Sigmoid colon (tissue), 7 donors: ENCODE measurements around the gene DGCR2. TPM values are rescaled to one million over a fixed set of nuclear protein-coding genes. Genes with fewer than 3 reads are reported as not detected.

ENCODE experiments used
- DNase-seq: peaks from one replicate; pipeline ENCODE4 v3.0.0-alpha.2; 2019
- H3K27ac ChIP-seq, 4 donors: fragments of 200-600 bp; sonication (generic); one replicate each; pipeline ENCODE4 v1.5.1; 2016 to 2019; ENCODE audit warnings: mild to moderate bottlenecking in 1 of 4
- H3K27me3 ChIP-seq, 3 donors: fragments of 200-600 bp; sonication (generic); one replicate each; pipeline ENCODE4 v1.5.1; 2019; ENCODE audit warnings: mild to moderate bottlenecking in 1 of 3
- H3K36me3 ChIP-seq, 4 donors: fragments of 200-600 bp; sonication (generic); one replicate each; pipeline ENCODE4 v1.5.1; 2016 to 2019
- H3K4me1 ChIP-seq, 4 donors: fragments of 200-600 bp; sonication (generic); one replicate each; pipeline ENCODE4 v1.5.1; 2017 to 2019
- H3K4me3 ChIP-seq, 4 donors: fragments of 200-600 bp; sonication (generic); one replicate each; pipeline ENCODE4 v1.5.1; 2017 to 2019; ENCODE audit warnings: mild to moderate bottlenecking in 2 of 4, moderate library complexity in 1 of 4
- H3K9me3 ChIP-seq, 4 donors: fragments of 200-600 bp in 3 of 4; sonication (generic) in 3 of 4; one replicate each; pipeline versions ENCODE4 v1.5.1 to v1.6.1; 2013 to 2019
- EP300 ChIP-seq, 4 donors: sonication (generic); formaldehyde crosslinking; IDR thresholded peaks; one replicate each; pipeline ENCODE4 v1.6.1; 2017; ENCODE audit warnings: antibody characterized with exemption in 4 of 4
- POLR2A ChIP-seq, 2 donors: fragments of 450-650 bp; IDR thresholded peaks; one replicate each; pipeline ENCODE4 v1.6.1; 2016; ENCODE audit warnings: antibody characterized with exemption in 2 of 2, mild to moderate bottlenecking in 2 of 2, moderate library complexity in 2 of 2
- POLR2AphosphoS5 ChIP-seq, 4 donors: sonication (generic); formaldehyde crosslinking; IDR thresholded peaks; one replicate each; pipeline ENCODE4 v1.6.1; 2017; ENCODE audit warnings: antibody characterized with exemption in 4 of 4
- WGBS, 2 donors: extraction: QIAGEN DNeasy Blood & Tissue Kit; methylation state at CpG; one replicate each; pipeline ENCODE4 v1.1.7; 2013; 5-methylcytosine and 5-hydroxymethylcytosine counted together
- intact Hi-C: fragments of 100-400 bp; cut with DNase I; formaldehyde crosslinking; loops from one replicate; pipeline ENCODE4 v1.15.1; 2023
- polyA plus RNA-seq, 3 donors: library from polyadenylated mRNA; stranded (reverse); fragments of 200-250 nt; gene quantifications; one replicate each; pipeline ENCODE4 v1.2.3, GENCODE V29; 2013
- total RNA-seq, 4 donors: library from RNA; depleted of rRNA; stranded (reverse); fragments of >200 nt; gene quantifications; one replicate each; pipeline ENCODE4 v1.1.0, GENCODE V29; 2016
- TF ChIP-seq, protein P1 (sequence below), 4 experiments: fragments of 450-650 bp in 3 of 4; fragments of 200-600 bp in 1 of 4; IDR thresholded peaks; one replicate each; pipeline ENCODE4 v1.5.1; 2016 to 2019; ENCODE audit warnings: antibody characterized with exemption in 4 of 4, mild to moderate bottlenecking in 3 of 4, moderate library complexity in 2 of 4
- donor health status: healthy with polysubstance abuse.
- donor health status: Bipolar disorder and iron deficiency.
- donor health status: healthy.

DGCR2 gene
- total and polyA plus RNA-seq, 7 donors = 7.2 to 68.7 (median 31.5) TPM

GRCh38 chr22:19134176-19134831 lies 12.1 kb upstream of the DGCR2 start:
- intact Hi-C loops = no loop called here
- H3K27ac ChIP-seq = no peak overlapping the region
- TF ChIP-seq, protein P1, sequence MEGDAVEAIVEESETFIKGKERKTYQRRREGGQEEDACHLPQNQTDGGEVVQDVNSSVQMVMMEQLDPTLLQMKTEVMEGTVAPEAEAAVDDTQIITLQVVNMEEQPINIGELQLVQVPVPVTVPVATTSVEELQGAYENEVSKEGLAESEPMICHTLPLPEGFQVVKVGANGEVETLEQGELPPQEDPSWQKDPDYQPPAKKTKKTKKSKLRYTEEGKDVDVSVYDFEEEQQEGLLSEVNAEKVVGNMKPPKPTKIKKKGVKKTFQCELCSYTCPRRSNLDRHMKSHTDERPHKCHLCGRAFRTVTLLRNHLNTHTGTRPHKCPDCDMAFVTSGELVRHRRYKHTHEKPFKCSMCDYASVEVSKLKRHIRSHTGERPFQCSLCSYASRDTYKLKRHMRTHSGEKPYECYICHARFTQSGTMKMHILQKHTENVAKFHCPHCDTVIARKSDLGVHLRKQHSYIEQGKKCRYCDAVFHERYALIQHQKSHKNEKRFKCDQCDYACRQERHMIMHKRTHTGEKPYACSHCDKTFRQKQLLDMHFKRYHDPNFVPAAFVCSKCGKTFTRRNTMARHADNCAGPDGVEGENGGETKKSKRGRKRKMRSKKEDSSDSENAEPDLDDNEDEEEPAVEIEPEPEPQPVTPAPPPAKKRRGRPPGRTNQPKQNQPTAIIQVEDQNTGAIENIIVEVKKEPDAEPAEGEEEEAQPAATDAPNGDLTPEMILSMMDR (IDR thresholded peaks at IDR 0.05) = no peak
- TF ChIP-seq POLR2AphosphoS5 (IDR thresholded peaks at IDR 0.05) = no peak
- no peak for TF ChIP-seq POLR2A (IDR thresholded peaks at IDR 0.05)
- no peak for TF ChIP-seq EP300 (IDR thresholded peaks at IDR 0.05)
- WGBS, 2 donors = 95 to 96% methylated on average over 21 of the region's 21 CpGs
- no peaks in the 10 kb centered on the region for H3K4me1 ChIP-seq
- no peaks in the 10 kb centered on the region for H3K9me3 ChIP-seq
- DNase-seq = no peak
- peaks cover 23 to 71% (median 48%) of the 10 kb centered on the region in 4 donors for H3K36me3 ChIP-seq
- no peak overlapping the region for H3K4me3 ChIP-seq
- H3K27me3 ChIP-seq = no peaks in the 10 kb centered on the region

GRCh38 chr22:19133561-19133960 lies 11.3 kb upstream of the DGCR2 start:
- Histone ChIP-seq H3K4me1 (no peaks in the 10 kb centered on the region), H3K27me3 (no peaks in the 10 kb centered on the region), H3K27ac (no peak overlapping the region), H3K9me3 (no peaks in the 10 kb centered on the region), H3K4me3 (no peak overlapping the region), H3K36me3 (peaks cover 16 to 63% (median 41%) of the 10 kb centered on the region in 4 donors)
- no peak for DNase-seq
- no peak for TF ChIP-seq POLR2A (IDR thresholded peaks at IDR 0.05)
- TF ChIP-seq, protein P1 (IDR thresholded peaks at IDR 0.05) = no peak
- no peak for TF ChIP-seq POLR2AphosphoS5 (IDR thresholded peaks at IDR 0.05)
- no peak for TF ChIP-seq EP300 (IDR thresholded peaks at IDR 0.05)
- 95 to 96% methylated on average over 13 of the region's 13 CpGs for WGBS, 2 donors
- intact Hi-C loops = no loop called here

- Histone ChIP-seq H3K27ac (no peak overlapping the region), H3K4me3 (no peak overlapping the region), H3K9me3 (no peaks in the 10 kb centered on the region), H3K36me3 (peaks cover 10 to 56% (median 38%) of the 10 kb centered on the region in 4 donors), H3K4me1 (no peaks in the 10 kb centered on the region), H3K27me3 (no peaks in the 10 kb centered on the region)
- no peak for DNase-seq
- intact Hi-C loops = no loop called here
- TF ChIP-seq EP300 (IDR thresholded peaks at IDR 0.05) (no peak), POLR2AphosphoS5 (IDR thresholded peaks at IDR 0.05) (no peak), POLR2A (IDR thresholded peaks at IDR 0.05) (no peak)
- TF ChIP-seq, protein P1 (IDR thresholded peaks at IDR 0.05) = no peak
- 90 to 92% methylated on average over 9 of the region's 9 CpGs for WGBS, 2 donors
These were observed 10.6 kb upstream of the DGCR2 start for GRCh38 chr22:19132693-19133400.

DNA sequence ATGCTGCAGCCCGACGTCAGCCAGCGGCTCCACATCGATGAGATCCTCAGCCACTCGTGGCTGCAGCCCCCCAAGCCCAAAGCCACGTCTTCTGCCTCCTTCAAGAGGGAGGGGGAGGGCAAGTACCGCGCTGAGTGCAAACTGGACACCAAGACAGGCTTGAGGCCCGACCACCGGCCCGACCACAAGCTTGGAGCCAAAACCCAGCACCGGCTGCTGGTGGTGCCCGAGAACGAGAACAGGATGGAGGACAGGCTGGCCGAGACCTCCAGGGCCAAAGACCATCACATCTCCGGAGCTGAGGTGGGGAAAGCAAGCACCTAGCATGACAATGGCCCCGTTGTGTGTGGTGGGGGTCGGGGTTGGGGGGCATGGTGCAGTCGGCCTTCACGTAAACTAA lies 9.9 kb upstream of the DGCR2 start:
- Histone ChIP-seq H3K9me3 (no peaks in the 10 kb centered on the region), H3K4me3 (no peak overlapping the region), H3K27ac (no peak overlapping the region), H3K27me3 (no peaks in the 10 kb centered on the region), H3K36me3 (peaks cover 10 to 49% (median 34%) of the 10 kb centered on the region in 4 donors), H3K4me1 (no peaks in the 10 kb centered on the region)
- no peak for TF ChIP-seq POLR2AphosphoS5 (IDR thresholded peaks at IDR 0.05)
- no peak for DNase-seq
- WGBS, 2 donors = 95 to 96% methylated on average over 20 of the region's 20 CpGs
- intact Hi-C loops = no loop called here

DNA sequence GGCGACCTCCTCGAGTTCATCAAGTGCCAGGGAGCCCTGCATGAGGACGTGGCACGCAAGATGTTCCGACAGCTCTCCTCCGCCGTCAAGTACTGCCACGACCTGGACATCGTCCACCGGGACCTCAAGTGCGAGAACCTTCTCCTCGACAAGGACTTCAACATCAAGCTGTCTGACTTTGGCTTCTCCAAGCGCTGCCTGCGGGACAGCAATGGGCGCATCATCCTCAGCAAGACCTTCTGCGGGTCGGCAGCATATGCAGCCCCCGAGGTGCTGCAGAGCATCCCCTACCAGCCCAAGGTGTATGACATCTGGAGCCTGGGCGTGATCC lies 9.4 kb upstream of the DGCR2 start:
- H3K27me3 ChIP-seq = no peaks in the 10 kb centered on the region
- intact Hi-C loops = no loop called here
- WGBS, 2 donors = 96 to 97% methylated on average over 19 of the region's 19 CpGs
- H3K4me3 ChIP-seq = no peak overlapping the region
- no peak overlapping the region for H3K27ac ChIP-seq
- no peaks in the 10 kb centered on the region for H3K9me3 ChIP-seq
- TF ChIP-seq POLR2AphosphoS5 (IDR thresholded peaks at IDR 0.05) (no peak), POLR2A (IDR thresholded peaks at IDR 0.05) (no peak), EP300 (IDR thresholded peaks at IDR 0.05) (no peak)
- TF ChIP-seq, protein P1 (IDR thresholded peaks at IDR 0.05) = no peak
- H3K36me3 ChIP-seq = peaks cover 10 to 44% (median 30%) of the 10 kb centered on the region in 4 donors
- no peaks in the 10 kb centered on the region for H3K4me1 ChIP-seq
- no peak for DNase-seq
